Superior temporal gyrus (tissue), 1 donor: Measurements from ENCODE around the gene SEMA5A.

ENCODE experiments used
- DNase-seq: peaks from one replicate; pipeline ENCODE4 v3.0.0-alpha.2; 2016; ENCODE audit errors: extremely low spot score

Gene SEMA5A

GRCh38 chr5:9474219-9475002 is 71.5 kb downstream of the SEMA5A start:
- no peak for DNase-seq

- no peak for DNase-seq
Observed at GRCh38 chr5:9473624-9474023, 72.3 kb downstream of the SEMA5A start.

- DNase-seq, result no peak
Observed at GRCh38 chr5:9470410-9470809, 75.5 kb downstream of the SEMA5A start.

GRCh38 chr5:9468060-9468388 is 77.9 kb downstream of the SEMA5A start:
- no peak for DNase-seq

- DNase-seq, result no peak
Observed at GRCh38 chr5:9467199-9468059, 78.4 kb downstream of the SEMA5A start.

- DNase-seq, result no peak
Observed at GRCh38 chr5:9466697-9467096, 79.2 kb downstream of the SEMA5A start.

GRCh38 chr5:9464478-9464877 is 81.4 kb downstream of the SEMA5A start:
- DNase-seq, result no peak

- no peak for DNase-seq
Observed at GRCh38 chr5:9462109-9462508, 83.8 kb downstream of the SEMA5A start.

- DNase-seq, result no peak
Observed at GRCh38 chr5:9460885-9461645, 84.8 kb downstream of the SEMA5A start.

- no peak for DNase-seq
Observed at GRCh38 chr5:9456435-9457042, 89.3 kb downstream of the SEMA5A start.

GRCh38 chr5:9455826-9456434 is 89.9 kb downstream of the SEMA5A start:
- DNase-seq, result no peak

GRCh38 chr5:9454491-9454890 is 91.4 kb downstream of the SEMA5A start:
- DNase-seq, result no peak

- no peak for DNase-seq
Observed at GRCh38 chr5:9454012-9454481, 91.8 kb downstream of the SEMA5A start.

- no peak for DNase-seq
Observed at GRCh38 chr5:9453480-9454011, 92.3 kb downstream of the SEMA5A start.

GRCh38 chr5:9452181-9452580 is 93.7 kb downstream of the SEMA5A start:
- no peak for DNase-seq

- no peak for DNase-seq
Observed at GRCh38 chr5:9451037-9451436, 94.8 kb downstream of the SEMA5A start.

- DNase-seq, result no peak
Observed at GRCh38 chr5:9447691-9448090, 98.2 kb downstream of the SEMA5A start.

- DNase-seq, result no peak
Observed at GRCh38 chr5:9445826-9446388, 100.0 kb downstream of the SEMA5A start.

GRCh38 chr5:9444346-9444745 is 101.5 kb downstream of the SEMA5A start:
- DNase-seq, result no peak

GRCh38 chr5:9441610-9442009 is 104.3 kb downstream of the SEMA5A start:
- no peak for DNase-seq

- DNase-seq, result no peak
Observed at GRCh38 chr5:9440517-9440916, 105.4 kb downstream of the SEMA5A start.
